HG02759 (cell line): ENCODE measurements around the gene CCDC18.

Source experiments
- ATAC-seq: cut with Tn5 transposase; IDR thresholded peaks from one replicate; pipeline ENCODE4 v1.9.1; 2021; ENCODE audit warnings: mild to moderate bottlenecking, moderate library complexity; ENCODE audit not compliant: unreplicated experiment

CCDC18 gene

DNA sequence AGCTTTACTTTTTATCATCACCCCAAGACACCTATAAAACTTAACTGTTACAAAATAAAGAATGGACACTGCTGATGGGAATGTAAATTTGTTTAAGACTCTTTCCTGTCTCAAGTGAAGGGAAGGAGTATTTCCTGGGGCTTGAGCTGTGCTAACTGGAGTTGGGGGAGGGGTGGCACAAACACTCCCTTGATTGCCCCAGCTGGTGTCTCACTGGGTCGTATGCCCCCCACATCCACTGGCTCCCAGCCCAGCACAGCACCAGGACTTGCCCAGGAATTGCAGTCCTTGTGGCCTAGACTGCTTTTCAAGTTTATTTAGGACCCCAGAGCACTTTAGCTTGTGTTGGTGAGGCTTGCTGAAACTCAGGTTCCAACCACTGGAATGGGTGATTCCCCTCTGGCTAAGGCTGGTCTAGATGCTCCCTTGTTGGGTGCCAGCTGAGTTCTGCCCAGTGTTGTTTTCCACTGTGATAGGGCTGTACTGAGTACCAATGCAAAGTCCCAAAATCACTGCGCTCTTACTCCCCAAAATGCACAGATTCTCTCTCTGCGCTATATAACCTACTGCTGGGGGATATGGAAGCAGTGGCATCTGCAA is 116.1 kb downstream of the CCDC18 start:
- ATAC-seq = no peak

DNA sequence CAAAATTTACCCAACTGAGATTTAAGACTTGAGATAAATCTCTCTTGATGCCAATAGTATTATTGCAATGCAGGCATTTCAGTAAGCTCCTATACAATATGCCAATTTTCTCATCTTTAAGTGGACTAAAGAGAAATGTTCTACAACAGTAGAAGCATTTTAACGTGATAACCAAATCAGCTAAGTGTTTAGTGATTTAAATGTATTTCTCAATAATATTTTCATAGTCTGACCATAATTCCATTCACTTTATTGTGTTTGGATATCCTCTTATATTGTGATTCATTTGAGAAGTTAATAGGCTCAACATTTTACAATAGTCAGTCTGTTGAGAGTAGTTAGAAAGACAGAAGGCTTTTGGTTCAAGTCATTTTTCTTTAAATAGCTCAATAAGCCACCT is 120.6 kb downstream of the CCDC18 start:
- no peak for ATAC-seq

DNA sequence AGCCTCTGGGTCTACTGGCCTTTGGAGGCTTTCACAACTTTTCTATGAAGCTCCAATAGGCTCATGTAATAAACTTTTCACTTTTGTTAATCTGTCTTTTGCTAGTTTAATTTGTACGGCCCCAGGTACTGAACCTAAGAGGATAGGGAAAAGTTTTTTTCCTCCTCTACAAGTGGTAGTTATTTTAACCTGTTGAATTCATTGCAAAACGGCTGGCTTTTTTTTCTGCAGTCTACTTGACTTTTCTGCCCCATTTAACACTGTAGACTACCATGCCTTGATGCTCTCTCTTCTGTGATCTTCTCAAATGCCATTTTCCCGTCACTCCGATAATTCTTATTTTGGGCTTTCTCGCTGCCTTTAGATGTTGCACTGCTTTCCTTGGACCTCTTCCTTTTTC is 121.6 kb downstream of the CCDC18 start:
- ATAC-seq = no peak

DNA sequence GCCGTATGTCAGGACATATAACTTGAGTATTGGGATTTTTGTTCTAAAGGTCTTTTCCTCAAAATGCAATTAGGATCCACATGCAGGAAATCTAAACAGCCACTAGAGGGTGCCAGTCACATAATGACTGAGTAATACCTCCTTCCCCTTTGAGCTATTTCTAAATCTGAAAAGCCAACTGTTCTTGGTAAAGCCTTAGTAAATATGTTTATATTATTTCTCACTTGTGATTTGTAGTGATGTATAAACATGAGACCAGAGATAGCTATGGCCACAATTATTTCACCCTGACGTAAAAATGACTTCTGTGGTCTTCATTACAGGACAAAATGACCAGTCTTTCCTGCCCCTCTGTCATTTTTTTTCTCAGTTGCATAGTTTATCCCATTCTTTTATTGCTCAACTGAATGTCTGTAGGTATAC is 124.2 kb downstream of the CCDC18 start:
- ATAC-seq = peak; percentile 59

- ATAC-seq = no peak
These were observed 126.4 kb downstream of the CCDC18 start for GRCh38 chr1:93306920-93307319.

- ATAC-seq = no peak
These were observed 132.5 kb downstream of the CCDC18 start for GRCh38 chr1:93313026-93313425.

DNA sequence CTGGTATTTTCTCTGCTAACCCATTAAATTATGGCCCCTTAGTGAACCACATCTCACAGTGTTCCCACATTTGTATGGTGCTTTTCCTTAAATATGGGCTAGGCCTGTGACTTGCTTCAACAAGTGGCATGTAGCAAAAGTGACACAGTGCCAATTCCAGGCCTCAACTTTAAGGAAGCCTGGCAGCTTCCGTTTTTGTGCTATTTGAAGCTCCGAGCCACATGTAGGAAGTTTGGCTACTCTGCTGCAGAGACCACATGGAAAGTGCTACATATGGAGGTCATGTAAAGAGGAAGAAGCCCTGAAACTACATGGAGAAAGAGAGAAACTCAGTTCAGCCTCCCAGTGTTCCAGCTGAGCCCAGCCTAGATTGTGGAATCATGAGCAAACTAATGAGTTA is 136.7 kb downstream of the CCDC18 start:
- no peak for ATAC-seq

DNA sequence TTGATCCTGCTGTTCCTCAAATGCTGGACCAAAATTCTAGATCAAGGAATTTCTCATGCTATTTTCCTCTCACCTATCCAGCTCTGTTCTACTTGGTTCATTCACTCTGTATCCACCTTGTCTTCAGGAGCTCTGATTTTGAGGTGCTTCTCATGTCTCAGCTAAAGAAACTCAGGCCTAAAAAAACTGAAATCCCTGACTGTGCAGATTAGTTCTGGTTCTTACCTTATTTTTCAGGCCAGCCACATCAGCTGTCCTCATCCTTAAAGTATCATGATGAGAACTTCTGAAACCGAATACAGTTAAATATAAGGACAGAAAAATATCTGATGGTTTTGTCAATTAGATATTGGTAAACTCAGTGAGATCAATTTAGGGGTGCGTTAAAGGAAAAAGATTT is 137.4 kb downstream of the CCDC18 start:
- ATAC-seq = no peak

- ATAC-seq = no peak
These were observed 141.2 kb downstream of the CCDC18 start for GRCh38 chr1:93321720-93322119.

GRCh38 chr1:93322349-93322748 is 141.8 kb downstream of the CCDC18 start:
- ATAC-seq = no peak

DNA sequence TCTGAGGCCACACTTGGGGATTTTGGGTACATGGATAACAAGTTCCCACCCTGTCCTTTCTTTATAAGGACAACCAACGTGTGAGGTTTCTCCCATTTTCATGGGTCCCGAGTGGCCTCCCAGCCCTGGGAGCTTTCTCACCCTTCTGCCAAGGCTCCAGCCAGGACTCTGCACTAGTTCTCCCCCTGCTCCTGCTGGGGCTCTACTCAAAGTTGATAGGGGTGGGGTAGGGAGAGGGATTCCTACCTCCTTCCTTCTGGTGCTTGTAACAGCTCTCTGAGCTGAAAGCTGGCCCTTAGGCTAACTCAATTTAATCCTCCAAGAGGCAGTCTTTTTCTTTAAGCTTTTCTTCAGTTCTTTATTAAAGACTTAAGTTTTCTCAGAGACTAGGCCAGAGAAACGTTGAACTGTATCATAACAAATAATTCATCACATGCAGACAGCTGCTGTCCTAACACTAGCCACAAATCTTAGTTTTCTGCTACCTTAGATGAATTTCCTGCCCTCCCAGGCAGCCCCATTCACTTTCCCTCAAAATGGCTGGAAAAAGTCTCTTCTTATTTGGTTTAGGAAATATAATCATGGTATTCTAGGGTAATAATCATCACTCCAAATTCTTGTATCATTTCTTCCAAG is 142.8 kb downstream of the CCDC18 start:
- no peak for ATAC-seq

- ATAC-seq = no peak
These were observed 144.3 kb downstream of the CCDC18 start for GRCh38 chr1:93324486-93325464.
